GM12891 (cell line): ENCODE results near the gene CNTNAP4.

Experiments
- DNase-seq: peaks from one replicate; pipeline ENCODE4 v3.0.0; 2011; ENCODE audit warnings: low spot score; ENCODE audit not compliant: insufficient read length
- FAIRE-seq: peaks from 2 replicates; lab custom pipeline; 2011; peaks lifted over from hg19 to GRCh38; lab: Jason Lieb, UNC
- PAX5 ChIP-seq: IDR thresholded peaks from 2 replicates; pipeline ENCODE4 v1.6.1; 2011; ENCODE audit warnings: low read length, moderate library complexity, mild to moderate bottlenecking; ENCODE audit not compliant: insufficient read depth, severe bottlenecking
- POLR2A ChIP-seq: IDR thresholded peaks from 2 replicates; pipeline ENCODE4 v1.6.1; 2011; ENCODE audit warnings: low read depth, low read length, control low read depth
- POLR2AphosphoS5 ChIP-seq: IDR thresholded peaks from 2 replicates; pipeline ENCODE4 v1.6.1; 2011; ENCODE audit warnings: low read depth, low read length, control low read depth
- POU2F2 ChIP-seq: IDR thresholded peaks from 2 replicates; pipeline ENCODE4 v1.6.1; 2011; ENCODE audit warnings: low read depth, mild to moderate bottlenecking, control low read depth, low read length, moderate library complexity
- SPI1 ChIP-seq: IDR thresholded peaks from 2 replicates; pipeline ENCODE4 v1.6.1; 2011; ENCODE audit warnings: low read depth, low read length, control low read depth
- TAF1 ChIP-seq: IDR thresholded peaks from 2 replicates; pipeline ENCODE4 v1.6.1; 2011; ENCODE audit warnings: low read depth, low read length, control low read depth

The CNTNAP4 gene

DNA sequence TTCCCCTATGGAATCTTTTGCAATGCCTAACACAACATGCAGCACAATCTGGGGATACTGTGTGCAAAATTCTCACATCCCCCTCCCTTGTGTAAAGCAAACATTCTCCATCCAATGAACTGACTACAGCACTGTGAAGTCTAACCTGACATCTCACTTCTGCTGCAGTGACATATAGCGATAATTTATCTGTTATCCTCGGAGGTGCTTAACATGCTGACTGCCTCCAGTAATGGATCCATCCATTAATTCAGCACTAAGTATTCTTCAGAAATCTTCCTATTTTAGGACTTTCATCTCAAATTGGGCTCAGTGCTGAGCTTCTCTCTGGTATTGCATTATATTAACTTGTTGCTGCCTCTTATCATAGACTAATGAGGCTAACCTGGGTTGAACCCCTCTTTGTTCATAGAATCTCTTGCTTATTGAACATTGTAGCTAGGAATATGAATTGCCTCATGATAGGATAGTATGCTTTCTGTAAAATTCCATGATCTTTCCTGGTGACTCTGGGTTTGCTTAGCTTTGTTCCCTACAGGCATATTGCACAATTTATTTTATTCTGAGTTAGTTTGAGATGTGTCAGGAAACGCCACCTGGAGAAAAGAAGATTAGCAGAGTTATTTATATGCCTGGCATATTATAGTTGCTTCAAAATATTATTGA lies 187.9 kb downstream of the CNTNAP4 start:
- TF ChIP-seq TAF1 (no peak), POU2F2 (no peak), PAX5 (no peak), SPI1 (no peak), POLR2AphosphoS5 (no peak)
- FAIRE-seq (no peak), DNase-seq (no peak)

DNA sequence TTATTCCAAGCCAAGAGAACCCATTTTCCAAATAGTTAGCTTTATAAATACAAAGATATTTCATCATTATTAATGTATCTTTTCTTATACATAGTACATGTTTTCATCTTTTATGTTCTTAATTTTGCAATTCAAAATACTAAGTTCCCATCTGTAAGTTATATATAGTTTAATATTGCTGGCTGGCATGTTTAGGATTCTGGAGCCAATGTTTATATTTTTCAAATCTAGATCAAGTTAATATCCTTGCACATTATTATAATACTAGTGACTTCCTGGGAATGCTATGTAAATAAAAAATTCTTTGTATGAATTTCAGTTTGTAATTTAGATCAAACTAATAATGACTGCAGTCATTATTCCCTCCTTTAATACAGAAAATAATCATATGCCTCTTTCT lies 189.7 kb downstream of the CNTNAP4 start:
- no peak for FAIRE-seq
- no peak for TF ChIP-seq TAF1
- no peak for TF ChIP-seq POLR2A
- no peak for TF ChIP-seq SPI1
- TF ChIP-seq POLR2AphosphoS5 = no peak
- TF ChIP-seq POU2F2 = no peak
- TF ChIP-seq PAX5 = no peak
- no peak for DNase-seq

DNA sequence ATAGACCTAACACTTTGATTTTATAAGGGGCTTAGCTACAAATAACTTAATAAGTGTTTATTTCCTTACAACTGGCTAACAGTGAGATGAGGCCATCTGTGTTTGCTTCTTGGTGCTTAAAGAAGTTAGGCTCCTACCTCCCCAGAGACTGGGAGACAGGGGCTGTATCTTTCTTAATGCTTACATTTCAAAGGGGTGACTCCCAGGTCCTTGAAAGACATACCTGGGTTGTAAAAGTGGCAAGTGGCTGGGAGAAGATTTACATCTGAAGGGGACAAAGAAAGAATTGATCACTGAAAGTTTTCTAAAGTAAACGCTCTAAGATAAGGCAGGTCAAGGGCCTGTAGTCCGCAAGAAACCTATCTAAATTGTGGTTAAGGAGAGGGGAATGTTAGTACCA lies 196.8 kb downstream of the CNTNAP4 start:
- TF ChIP-seq TAF1 (no peak), POU2F2 (no peak), PAX5 (no peak), POLR2AphosphoS5 (no peak), POLR2A (no peak), SPI1 (no peak)
- no peak for DNase-seq
- no peak for FAIRE-seq

DNA sequence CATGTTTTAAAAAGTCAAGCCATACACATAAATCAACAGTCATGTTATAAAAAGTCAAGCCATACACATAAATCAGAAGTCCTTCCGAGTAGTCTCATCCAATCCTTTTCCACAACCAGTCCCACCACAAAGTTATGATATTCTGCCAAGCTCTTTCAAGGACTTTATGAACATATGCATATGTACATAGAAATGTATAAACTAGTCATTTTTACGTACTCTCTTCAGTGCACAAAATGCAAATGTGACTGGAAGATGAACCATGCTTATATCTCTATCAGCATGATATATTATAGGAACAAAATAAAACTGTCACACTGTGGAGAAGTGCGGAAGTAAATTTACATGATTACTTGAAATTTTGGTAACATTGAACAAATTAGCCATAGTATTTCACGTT lies 200.9 kb downstream of the CNTNAP4 start:
- FAIRE-seq = no peak
- TF ChIP-seq SPI1 = no peak
- no peak for TF ChIP-seq POU2F2
- no peak for TF ChIP-seq TAF1
- TF ChIP-seq PAX5 = no peak
- no peak for TF ChIP-seq POLR2AphosphoS5
- no peak for TF ChIP-seq POLR2A
- no peak for DNase-seq

DNA sequence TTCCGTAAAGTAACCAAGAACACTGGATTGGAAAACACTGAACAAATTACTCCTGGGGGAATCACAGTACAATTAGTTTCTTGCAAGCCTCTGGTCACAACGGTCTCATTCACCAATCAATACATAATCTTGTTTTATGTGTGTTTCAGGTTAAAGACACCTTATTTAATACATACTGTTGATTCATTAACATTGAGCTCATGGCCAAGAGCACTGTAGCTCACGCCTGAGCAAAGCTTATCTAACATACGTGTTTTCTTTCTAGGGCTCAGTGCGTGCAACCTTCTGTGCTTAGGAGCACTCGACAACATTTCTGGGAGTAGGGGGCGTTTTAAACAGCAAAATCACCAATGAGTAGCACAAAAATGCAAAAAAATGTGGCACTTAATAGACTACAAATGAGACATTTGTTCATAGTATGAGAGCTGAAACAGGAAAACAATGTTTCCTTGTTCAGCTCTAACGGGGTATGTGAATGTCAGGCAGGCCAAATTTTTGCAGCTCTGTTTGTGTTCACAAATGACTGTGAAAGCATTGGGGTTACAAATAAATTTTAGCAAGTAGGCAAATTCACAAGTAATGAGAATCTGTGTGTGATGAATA lies 206.2 kb downstream of the CNTNAP4 start:
- DNase-seq (no peak), FAIRE-seq (no peak)
- TF ChIP-seq TAF1 (no peak), SPI1 (no peak), PAX5 (no peak), POLR2AphosphoS5 (no peak), POU2F2 (no peak), POLR2A (no peak)

DNA sequence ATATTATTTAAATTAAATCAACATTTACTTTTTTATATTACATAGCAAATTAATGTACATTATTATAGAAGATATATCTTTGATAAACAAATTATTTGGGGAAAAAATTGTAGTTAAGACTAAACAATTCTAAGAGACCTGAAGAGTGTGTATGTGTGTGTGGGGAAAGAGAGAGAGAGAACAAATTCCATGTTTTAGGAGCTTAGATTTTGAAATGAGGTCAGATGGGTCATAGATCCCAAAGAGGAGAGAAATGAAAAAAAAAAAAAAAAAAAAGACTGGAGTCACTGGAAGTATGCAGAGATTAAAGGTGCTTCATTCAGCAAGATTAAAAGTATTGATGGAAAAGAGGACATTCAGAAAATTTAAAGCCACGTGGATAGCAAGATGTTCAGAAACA lies 206.8 kb downstream of the CNTNAP4 start:
- no peak for FAIRE-seq
- TF ChIP-seq POU2F2 (no peak), POLR2AphosphoS5 (no peak), PAX5 (no peak), POLR2A (no peak), SPI1 (no peak), TAF1 (no peak)
- no peak for DNase-seq

DNA sequence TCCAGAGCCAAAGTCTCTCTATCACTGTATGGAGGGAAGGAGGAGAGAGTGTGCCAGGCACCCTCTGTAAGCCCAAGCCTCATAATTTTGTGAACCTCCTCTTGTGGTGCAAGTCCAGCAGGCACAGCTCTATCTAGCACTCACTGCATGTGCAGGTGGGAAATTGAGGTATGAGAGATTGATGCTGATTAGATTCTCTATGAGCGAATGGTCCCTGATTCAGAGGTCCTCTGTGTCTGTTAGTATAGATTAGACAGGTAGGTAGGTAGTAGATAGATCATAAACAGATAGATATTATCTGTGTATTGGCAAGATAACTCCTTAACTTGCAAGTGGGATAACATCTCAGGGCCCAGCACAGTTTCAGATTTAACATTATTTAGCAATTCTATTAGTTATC lies 209.5 kb downstream of the CNTNAP4 start:
- FAIRE-seq (no peak), DNase-seq (no peak)
- TF ChIP-seq TAF1 = no peak
- TF ChIP-seq PAX5 = no peak
- TF ChIP-seq POU2F2 = no peak
- no peak for TF ChIP-seq POLR2A
- no peak for TF ChIP-seq SPI1
- no peak for TF ChIP-seq POLR2AphosphoS5

DNA sequence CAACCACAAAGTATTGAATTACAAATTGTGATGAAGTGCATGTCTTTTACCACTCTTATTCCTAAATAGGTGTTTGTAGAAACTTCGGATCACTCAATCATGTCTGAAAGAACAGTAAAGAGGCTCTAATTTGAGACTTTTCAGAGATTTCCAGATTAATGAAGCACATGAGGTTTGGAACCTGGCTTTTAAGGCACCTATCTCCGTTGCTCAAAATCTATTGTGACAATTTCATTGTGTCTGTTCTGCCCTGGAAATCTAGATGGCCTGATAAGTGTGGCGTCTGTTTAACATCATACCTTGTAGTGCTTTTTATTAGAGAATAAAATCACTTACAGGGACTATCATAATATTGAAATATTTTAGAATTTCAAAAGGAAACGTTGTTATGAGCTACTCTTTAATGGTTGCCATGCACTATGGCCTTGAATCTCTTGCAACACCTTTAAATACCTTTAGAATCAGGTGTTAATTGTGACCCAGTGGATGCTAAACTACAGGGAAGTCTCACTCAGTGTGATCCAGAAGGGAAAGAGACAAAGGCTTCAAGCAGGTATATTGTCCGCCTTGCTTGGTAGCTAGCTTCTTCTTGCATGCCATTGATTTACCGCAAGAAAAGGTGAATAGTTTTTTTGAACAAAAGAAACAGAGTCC lies 210.3 kb downstream of the CNTNAP4 start:
- no peak for FAIRE-seq
- TF ChIP-seq PAX5 (no peak), POLR2AphosphoS5 (no peak), SPI1 (no peak), POU2F2 (no peak), POLR2A (no peak)

DNA sequence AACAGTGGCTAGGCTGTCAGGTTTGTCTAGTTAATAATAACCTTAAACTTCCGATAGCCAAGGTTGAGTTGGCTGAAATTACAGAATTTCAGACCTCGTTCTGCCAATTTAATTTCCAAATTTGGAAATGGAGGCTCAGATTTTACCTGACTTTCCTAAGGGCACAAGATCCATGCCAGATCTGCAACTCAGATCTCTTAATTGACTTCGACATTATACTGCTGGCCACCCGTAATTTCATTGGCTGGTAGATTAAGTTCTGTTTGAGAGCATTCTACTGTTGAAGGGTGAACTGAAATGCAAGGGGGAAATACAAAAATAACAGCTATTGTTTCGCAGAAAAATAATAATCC lies 210.8 kb downstream of the CNTNAP4 start:
- FAIRE-seq = no peak
- DNase-seq = no peak
- TF ChIP-seq POU2F2 = no peak
- TF ChIP-seq SPI1 = no peak
- no peak for TF ChIP-seq PAX5
- no peak for TF ChIP-seq POLR2AphosphoS5
- TF ChIP-seq TAF1 = no peak
- no peak for TF ChIP-seq POLR2A

More for the DNA sequence above, 210.3 kb downstream of the CNTNAP4 start:
- DNase-seq = no peak

DNA sequence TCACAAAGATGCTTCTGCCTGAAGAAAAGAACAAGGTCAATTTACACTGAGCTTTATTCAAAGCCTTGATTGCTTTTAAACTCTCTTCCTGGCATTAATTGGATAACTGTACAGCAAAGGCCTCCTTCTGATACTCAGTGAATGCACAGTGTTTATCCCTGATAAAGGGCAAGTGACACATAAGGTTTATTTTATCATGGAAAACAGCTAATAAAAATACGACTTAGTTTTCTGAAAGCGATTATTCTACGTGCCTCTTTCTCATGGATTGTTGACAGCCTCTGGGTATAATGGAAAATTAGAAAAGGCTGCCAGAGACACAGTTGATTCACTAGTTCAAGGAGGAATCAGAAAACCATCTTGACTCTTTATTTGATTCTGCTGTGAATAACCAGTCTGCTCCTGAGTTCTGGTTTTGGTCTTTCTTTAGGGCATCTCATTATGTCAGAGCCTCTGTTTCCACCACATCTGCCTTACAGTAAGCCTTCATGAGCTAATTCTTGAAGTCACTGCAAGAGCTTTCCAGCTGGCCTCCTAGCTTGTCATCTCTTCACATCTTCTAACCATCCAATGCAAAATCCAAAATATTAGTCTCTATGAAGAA lies 212.9 kb downstream of the CNTNAP4 start:
- TF ChIP-seq POLR2AphosphoS5 (no peak), TAF1 (no peak), SPI1 (no peak), POU2F2 (no peak), POLR2A (no peak), PAX5 (no peak)
- DNase-seq (no peak), FAIRE-seq (no peak)
